Right lobe of liver (tissue), 4 donors: ENCODE data around the gene ZNF580.

ENCODE experiments used
- CTCF ChIP-seq, 4 donors: fragments of 200-600 bp in 3 of 4; fragments of 450-650 bp in 1 of 4; IDR thresholded peaks; one replicate each; pipeline versions ENCODE4 v1.5.1 to v1.8.0; 2016 to 2022; ENCODE audit warnings: antibody characterized with exemption in 4 of 4, mild to moderate bottlenecking in 2 of 4
- POLR2A ChIP-seq: fragments of 450-650 bp; IDR thresholded peaks from one replicate; pipeline ENCODE4 v1.6.1; 2017; ENCODE audit warnings: antibody characterized with exemption, mild to moderate bottlenecking
- donor health status: DM: no; HTN: no; CAD: no.
- donor health status: DM: no; HTN: no; CAD: no.
- donor health status: DM: no; HTN: yes; CAD: no.

DNA sequence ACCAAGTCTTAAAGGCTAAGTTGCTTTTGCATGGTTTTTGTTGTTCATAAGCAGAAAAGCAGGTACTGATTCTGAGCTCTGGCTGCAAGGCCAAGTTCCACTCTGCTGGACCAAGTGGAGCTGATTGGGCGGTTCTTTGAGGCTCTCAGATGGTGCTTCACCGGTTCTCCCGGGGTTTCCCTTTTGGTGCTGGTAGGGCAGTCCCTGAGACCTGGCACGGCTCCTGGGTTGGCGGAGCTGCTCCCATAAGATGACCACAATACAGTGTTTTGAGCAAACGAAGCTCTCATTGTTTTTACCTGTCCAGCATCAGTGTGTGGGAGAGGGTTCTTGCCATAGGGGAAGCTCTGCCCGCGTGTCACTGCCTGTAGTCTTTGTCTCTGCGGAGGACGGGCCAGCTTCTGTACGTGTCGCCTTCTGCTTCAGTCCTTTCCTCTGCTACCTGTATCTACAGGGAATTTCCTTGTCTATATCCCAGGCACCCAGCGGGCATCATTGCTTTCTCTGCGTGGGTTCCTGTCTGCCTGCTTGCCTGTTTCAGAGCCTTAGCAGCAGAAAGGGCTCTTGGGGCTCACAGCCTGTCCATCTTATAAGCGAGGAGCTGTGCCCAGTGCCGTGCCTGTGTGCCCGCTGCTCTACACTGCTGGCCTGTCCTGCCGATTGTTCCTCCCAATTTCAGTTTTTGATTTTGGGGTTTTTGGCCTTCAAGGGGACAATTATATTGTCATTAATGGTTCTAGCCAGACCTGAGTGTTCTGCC lies 16.4 kb downstream of the ZNF580 start:
- TF ChIP-seq CTCF (IDR thresholded peaks at IDR 0.05) (no peak), POLR2A (no peak)
